H1 (cell line): ENCODE results near the gene DUSP2.

Experiments used
- CTCF ChIP-seq, 3 experiments: IDR thresholded peaks; 1 replicate in 2 of 3; 2 replicates in 1 of 3; pipeline versions ENCODE4 v1.5.1 to v1.6.1; 2011; ENCODE audit warnings: low read length in 3 of 3, mild to moderate bottlenecking in 3 of 3, inconsistent platforms in 2 of 3, low read depth in 1 of 3, moderate library complexity in 1 of 3; ENCODE audit not compliant: insufficient read depth in 1 of 3; ENCODE audit errors: control extremely low read depth in 1 of 3
- EZH2 ChIP-seq: fragments of 200-600 bp; sonication (generic); IDR thresholded peaks from 2 replicates; pipeline ENCODE4 v1.7.1; 2012; ENCODE audit warnings: low read depth, mild to moderate bottlenecking, moderate library complexity, low read length, inconsistent platforms; ENCODE audit not compliant: severe bottlenecking
- HDAC2 ChIP-seq, 2 experiments: fragments of 300-600 bp in 1 of 2; sonication (generic) in 1 of 2; IDR thresholded peaks; 2 replicates each; pipeline ENCODE4 v1.6.1; 2011 to 2012; ENCODE audit warnings: low read depth in 2 of 2, low read length in 2 of 2, mild to moderate bottlenecking in 2 of 2, moderate library complexity in 2 of 2, borderline replicate concordance in 1 of 2, inconsistent platforms in 1 of 2
- POLR2AphosphoS5 ChIP-seq: IDR thresholded peaks from 2 replicates; pipeline ENCODE4 v1.6.1; 2011; ENCODE audit warnings: low read depth, low read length
- RAD21 ChIP-seq, 2 experiments: IDR thresholded peaks in 1 of 2; conservative IDR thresholded peaks in 1 of 2; 2 replicates each; pipeline ENCODE4 v1.6.1; 2011; ENCODE audit warnings: low read depth in 2 of 2, low read length in 2 of 2, improper control_type of control experiment in 1 of 2, inconsistent platforms in 1 of 2, mild to moderate bottlenecking in 1 of 2, moderate library complexity in 1 of 2
- YY1 ChIP-seq: IDR thresholded peaks from 2 replicates; pipeline ENCODE4 v1.6.1; 2011; ENCODE audit warnings: low read depth, mild to moderate bottlenecking, low read length
- ZNF274 ChIP-seq: IDR thresholded peaks from 2 replicates; pipeline ENCODE4 v1.7.0; 2012; ENCODE audit warnings: low read length, borderline replicate concordance; ENCODE audit errors: extremely low read depth

GRCh38 chr2:96122391-96122790 is 22.8 kb downstream of the DUSP2 start:
- no peak for TF ChIP-seq POLR2AphosphoS5
- no peak for TF ChIP-seq EZH2
- TF ChIP-seq ZNF274, result no peak
- TF ChIP-seq YY1, result no peak
- no peak for TF ChIP-seq CTCF (IDR thresholded peaks at IDR 0.05; ENCODE audit: control extremely low read depth in 1 of 3, insufficient read depth in 1 of 3, low read depth in 1 of 3, low read length in 3 of 3)
- no peak for TF ChIP-seq RAD21 (IDR thresholded peaks at IDR 0.05 in 1 of 2, conservative IDR thresholded peaks at IDR 0.05 in 1 of 2; ENCODE audit: low read depth in 2 of 2, low read length in 2 of 2)
- no peak for TF ChIP-seq HDAC2 (IDR thresholded peaks at IDR 0.05; ENCODE audit: borderline replicate concordance in 1 of 2, low read depth in 2 of 2, low read length in 2 of 2)
